ENCODE data around the gene EXOC3L2. TPM values are rescaled to one million over a fixed set of nuclear protein-coding genes. Genes with fewer than 3 reads are reported as not detected.

Gene EXOC3L2
- total and polyA plus RNA-seq, 2 of the 8 experiments (the other 6 are each of a cell fraction or from before 2014, with no cell fraction given) = 1.4 to 1.6 TPM

- no peak for TF ChIP-seq CHD7 (IDR thresholded peaks at IDR 0.05; ENCODE audit: insufficient replicate concordance, low read length)
- TF ChIP-seq MAFK (IDR thresholded peaks at IDR 0.05; ENCODE audit: low read depth, low read length) = 0 out of 2 replicates have a peak, but pooled peaks have one; percentile 6
- TF ChIP-seq EP300 (IDR thresholded peaks at IDR 0.05; ENCODE audit: borderline replicate concordance in 1 of 2, low read depth in 2 of 2, low read length in 2 of 2) = no peak
Observed at GRCh38 chr19:45283443-45284033, 38.3 kb upstream of the EXOC3L2 start (continued).

All from H1 (cell line).